Ramos (cell line): Measurements from ENCODE around the gene EPM2AIP1.
"Not testable (repeated sequence)": the region's sequence is repeated elsewhere in the genome, so short reads cannot be mapped to it uniquely, and the experiment has no call there.

Source experiments
- in situ Hi-C: fragments of 300-500 bp; cut with MboI; formaldehyde crosslinking; loops from one replicate; pipeline ENCODE4 v1.14.3; 2022; ENCODE audit warnings: low sequenced_read_pairs; ENCODE audit not compliant: unreplicated experiment

Gene EPM2AIP1

GRCh38 chr3:36992806-36993325, at the start of gene EPM2AIP1:
Gene EPM2AIP1, minus strand, starts transcription at chr3:36993131. Its CDS starts 54 bp downstream, at chr3:36993077.
- in situ Hi-C loops = no loop called here

DNA sequence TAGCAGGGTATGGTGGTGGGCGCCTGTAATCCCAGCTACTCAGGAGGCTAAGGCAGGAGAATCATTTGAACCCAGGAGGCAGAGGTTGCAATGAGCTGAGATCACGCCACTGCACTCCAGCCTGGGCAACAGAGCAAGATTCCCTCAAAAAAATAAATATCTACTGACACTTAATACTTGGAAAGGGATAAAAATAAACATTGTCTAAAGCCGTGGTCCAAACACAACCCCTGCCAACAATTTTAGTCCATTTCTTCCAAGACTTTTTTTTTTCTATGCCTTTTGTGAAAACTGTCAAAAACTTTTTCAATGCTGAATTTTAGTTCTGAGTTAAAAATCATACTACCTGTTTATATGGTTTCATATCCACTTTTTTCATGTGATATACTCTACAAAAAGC, 49.8 kb upstream of the EPM2AIP1 start:
- in situ Hi-C loops = not testable (repeated sequence)

- in situ Hi-C loops = no loop called here
Measured at GRCh38 chr3:37041546-37042195, 48.7 kb upstream of the EPM2AIP1 start.

- in situ Hi-C loops = no loop called here
Measured at GRCh38 chr3:37040231-37040630, 47.3 kb upstream of the EPM2AIP1 start.

DNA sequence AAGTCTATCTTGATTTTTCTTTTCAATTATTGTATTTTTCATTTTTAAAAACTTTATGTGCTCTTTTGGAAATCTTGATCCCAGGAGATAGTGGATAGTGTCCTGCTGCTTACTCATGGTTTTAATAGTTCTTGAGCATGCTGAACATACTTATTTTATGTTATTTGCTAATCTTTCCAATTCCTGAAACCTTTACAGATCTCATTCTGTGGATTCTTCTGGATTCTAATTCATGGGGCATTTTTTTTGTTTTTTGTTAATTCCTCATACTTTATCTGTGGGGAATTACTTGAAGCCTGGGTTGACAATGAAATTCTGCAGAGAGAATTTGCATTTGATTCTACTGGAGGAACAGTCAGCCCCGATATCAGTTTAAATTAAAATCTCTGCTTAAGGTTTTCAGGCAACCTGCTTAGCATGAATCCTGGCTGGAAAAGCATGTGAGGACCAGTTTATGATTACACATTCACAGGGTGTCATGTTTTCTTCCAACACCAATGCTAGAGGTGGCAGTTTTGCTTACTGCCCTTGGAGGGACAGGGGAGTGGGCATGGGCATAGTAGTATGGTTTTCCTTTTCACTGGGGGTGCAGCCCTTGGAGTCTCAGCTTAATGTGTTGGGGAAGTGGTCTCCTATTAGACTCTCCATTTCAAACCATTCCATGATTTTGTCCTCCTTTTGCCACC, 46.4 kb upstream of the EPM2AIP1 start:
- in situ Hi-C loops = no loop called here

GRCh38 chr3:37037352-37037751, 44.4 kb upstream of the EPM2AIP1 start:
- in situ Hi-C loops = no loop called here

DNA sequence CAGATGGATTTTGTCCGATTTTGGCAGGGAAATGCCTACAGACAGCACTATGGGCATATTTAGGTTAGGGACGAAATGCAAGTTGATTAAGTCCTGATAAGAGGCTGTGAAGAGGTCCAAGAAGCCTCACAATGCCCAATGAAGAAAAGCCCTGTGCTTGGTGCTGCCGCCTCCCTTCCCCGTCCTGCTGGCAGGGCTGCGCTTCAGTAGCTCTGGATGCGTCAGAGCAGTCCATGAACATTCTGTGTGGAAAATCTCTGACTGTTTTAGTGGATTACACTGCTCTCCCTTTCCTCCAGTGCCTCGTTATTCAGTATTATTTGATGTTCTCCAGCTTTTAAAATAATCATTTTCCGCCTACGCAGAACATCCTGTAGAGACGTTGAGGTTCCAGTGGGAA, 40.0 kb upstream of the EPM2AIP1 start:
- in situ Hi-C loops = no loop called here

DNA sequence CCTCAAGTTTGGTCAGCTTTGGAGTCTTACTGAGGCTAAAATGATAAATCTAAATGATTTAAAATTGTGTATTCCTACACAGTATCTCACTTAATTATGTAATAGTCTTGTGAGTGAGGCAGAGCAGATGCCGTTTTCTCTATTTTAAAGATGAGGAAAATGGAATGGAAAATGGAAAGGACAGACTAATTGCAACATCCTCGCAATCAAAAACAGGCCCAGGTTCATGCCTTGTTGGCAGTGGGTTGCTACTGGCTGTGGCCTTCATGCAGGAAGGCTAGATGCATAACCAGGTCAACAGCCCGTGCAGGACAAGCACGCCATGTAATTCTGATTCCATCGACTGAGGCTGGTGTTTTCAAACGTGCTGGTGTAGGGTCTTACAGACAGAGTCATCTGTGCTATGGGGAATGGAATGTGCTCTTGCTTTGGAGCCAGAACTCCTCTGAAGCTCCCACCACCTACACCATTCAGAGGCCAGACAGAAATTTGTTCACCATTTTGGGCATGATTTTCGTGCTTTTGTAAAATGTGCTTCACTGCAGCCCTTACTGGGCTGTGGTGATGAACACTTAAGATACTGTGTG, 38.3 kb upstream of the EPM2AIP1 start:
- in situ Hi-C loops = no loop called here

DNA sequence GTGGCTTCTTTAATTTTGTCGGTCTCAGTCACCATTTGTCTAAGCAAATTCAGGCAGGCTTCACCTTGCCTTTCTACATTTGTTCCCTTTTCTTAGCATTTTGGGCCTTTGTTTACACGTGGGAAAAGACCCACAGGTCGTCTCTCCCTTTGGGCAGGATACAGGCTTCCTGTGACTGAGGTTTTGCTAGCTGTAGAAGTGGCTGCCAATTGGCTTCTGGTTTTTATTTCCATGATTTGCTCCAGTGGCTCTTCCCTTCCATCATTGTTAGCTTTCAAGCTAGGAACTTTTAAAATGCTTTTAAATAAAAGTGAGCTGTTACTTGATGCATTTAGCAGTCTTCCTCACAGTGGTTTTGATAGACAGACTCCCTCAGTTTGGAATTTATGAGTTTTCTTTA, 37.7 kb upstream of the EPM2AIP1 start:
- in situ Hi-C loops = no loop called here

- in situ Hi-C loops = no loop called here
Measured at GRCh38 chr3:37029516-37030163, 36.7 kb upstream of the EPM2AIP1 start.

GRCh38 chr3:37029111-37029510, 36.2 kb upstream of the EPM2AIP1 start:
- in situ Hi-C loops = no loop called here

DNA sequence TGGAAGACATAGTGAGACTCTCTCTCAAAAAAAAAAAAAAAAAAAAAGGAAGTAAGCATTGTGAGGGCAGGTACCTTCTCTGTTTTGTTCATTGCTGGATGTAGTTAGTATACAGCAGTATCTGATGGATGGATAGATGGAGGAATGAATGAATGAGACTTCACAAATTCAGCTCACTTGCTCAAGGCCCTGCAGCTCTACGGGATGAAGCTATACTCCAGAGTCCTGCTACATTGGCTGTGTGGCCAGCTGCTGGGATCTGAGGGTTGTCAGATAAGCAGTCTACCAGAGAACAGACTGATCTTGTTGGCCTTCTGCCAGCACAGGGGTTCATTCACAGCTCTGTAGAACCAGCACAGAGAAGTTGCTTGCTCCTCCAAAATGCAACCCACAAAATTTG, 35.4 kb upstream of the EPM2AIP1 start:
- in situ Hi-C loops = no loop called here

GRCh38 chr3:37026851-37027250, 33.9 kb upstream of the EPM2AIP1 start:
- in situ Hi-C loops = no loop called here

DNA sequence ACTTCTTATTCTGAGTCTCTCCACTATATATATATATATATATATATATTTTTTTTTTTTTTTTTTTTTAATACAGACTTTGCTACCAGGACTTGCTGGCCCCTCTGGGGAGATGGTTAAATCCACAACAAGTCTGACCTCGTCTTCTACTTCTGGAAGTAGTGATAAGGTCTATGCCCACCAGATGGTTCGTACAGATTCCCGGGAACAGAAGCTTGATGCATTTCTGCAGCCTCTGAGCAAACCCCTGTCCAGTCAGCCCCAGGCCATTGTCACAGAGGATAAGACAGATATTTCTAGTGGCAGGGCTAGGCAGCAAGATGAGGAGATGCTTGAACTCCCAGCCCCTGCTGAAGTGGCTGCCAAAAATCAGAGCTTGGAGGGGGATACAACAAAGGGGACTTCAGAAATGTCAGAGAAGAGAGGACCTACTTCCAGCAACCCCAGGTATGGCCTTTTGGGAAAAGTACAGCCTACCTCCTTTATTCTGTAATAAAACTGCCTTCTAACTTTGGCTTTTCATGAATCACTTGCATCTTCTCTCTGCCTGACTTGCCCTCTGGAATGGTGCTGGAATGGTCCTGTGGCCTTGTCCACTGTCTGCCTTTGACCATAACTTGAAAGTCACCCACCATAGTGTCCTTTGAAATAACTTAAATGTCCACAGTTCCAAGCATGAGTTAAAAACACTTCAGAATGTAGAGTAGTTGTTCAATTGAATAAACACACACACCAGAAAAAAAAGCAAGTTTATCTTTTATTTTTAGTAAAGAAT, 32.8 kb upstream of the EPM2AIP1 start:
- in situ Hi-C loops = no loop called here

DNA sequence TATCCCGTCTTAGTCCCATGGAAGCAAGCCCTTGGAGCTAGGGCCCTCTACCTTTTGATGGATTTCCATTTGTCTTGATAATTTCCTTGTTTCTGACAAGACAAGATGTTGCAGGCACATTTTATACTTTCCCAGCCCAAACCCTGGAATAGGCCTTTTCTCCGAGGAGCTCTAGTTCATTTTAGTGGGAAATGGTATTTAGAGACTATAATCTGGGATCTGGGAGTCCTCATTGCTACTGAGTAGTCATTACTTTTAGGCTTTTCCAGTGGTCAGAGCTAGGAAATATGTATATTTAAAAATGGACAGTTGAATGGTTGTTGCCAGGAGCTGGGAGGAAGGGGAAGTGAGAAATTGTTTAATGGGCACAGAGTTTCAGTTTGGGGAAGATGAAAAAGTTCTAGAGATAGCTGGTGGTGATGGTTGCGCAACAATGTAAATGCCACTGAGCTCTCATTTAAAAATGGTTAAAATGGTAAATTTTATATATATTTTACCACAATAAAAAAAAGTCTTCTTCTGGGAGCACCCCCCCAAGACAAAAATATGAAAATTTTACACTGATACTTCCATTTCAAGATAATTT, 32.0 kb upstream of the EPM2AIP1 start:
- in situ Hi-C loops = no loop called here

- in situ Hi-C loops = no loop called here
Measured at GRCh38 chr3:37024092-37024491, 31.2 kb upstream of the EPM2AIP1 start.

GRCh38 chr3:37017683-37018082, 24.8 kb upstream of the EPM2AIP1 start:
- in situ Hi-C loops = no loop called here

DNA sequence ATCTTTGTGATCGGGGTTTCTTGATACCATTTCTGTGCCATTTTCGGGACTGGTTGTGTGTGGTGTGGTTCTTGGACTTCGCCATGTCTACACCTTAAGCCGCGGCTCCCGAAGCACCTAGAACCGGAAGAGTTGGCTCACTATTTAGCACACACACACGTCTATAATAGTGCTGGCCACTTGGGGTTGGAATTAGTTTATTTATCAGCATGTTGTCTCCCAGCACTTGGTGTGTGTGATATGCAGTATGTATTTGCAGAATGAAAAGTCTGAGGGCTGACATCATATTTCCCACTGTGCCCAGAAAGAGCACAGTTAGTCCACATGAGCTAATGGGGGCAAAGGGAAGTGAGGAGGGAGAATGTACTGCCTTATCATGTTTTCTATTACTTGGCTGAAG, 24.0 kb upstream of the EPM2AIP1 start:
- in situ Hi-C loops = no loop called here

GRCh38 chr3:37015642-37016041, 22.7 kb upstream of the EPM2AIP1 start:
- in situ Hi-C loops = no loop called here

DNA sequence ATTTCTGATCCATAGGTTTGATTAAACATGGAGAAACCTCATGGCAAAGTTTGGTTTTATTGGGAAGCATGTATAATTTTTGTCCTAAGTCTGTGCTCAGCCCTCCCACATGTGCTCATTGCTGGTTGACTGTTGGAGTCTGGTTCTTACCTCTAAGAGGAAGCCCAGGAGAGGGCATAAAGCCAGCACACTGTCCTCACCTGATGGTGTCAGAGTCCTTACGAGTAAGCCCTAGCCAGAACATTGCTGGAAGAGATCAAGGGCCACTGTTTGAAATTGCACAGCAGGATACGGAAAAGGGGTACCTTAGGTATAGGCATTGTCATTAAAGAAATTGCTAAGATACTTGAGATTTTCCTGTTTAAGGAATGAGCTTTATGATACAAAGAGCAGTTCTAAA, 21.7 kb upstream of the EPM2AIP1 start:
- in situ Hi-C loops = no loop called here
